Measurements from ENCODE around the gene ARFGAP2. TPM values are rescaled to one million over a fixed set of nuclear protein-coding genes. Genes with fewer than 3 reads are reported as not detected.
"Not testable (repeated sequence)": the region's sequence is repeated elsewhere in the genome, so short reads cannot be mapped to it uniquely, and the experiment has no call there.

ARFGAP2 gene
- total and polyA plus RNA-seq, 10 donors = 46.7 to 216 (median 93.6) TPM

- H3K36me3 ChIP-seq = no peaks in the 10 kb centered on the region
- no peaks in the 10 kb centered on the region for H3K27me3 ChIP-seq (replicated peaks in 1 of 7)
- intact Hi-C loops (cut with DNase I; ENCODE audit: low total_unique reads) = no loop called here
- 69 to 86% (median 80%) methylated on average over 1 of the region's 1 CpG for whole genome bisulfite sequencing, 5 donors
- no peaks in the 10 kb centered on the region for H3K4me1 ChIP-seq
- H3K9me3 ChIP-seq = no peaks in the 10 kb centered on the region
- DNase-seq = no peak
- no peak overlapping the region for H3K4me3 ChIP-seq
- TF ChIP-seq POLR2A (IDR thresholded peaks at IDR 0.05) = no peak
- no peak for TF ChIP-seq CTCF (IDR thresholded peaks at IDR 0.05 in 8 of 11, conservative IDR thresholded peaks at IDR 0.05 in 3 of 11)
- no peak for TF ChIP-seq POLR2AphosphoS5 (IDR thresholded peaks at IDR 0.05)
- H3K27ac ChIP-seq = no peak overlapping the region
Measured at GRCh38 chr11:47124675-47125074, 52.0 kb downstream of the ARFGAP2 start.

- Histone ChIP-seq H3K4me1 (no peaks in the 10 kb centered on the region), H3K27me3 (replicated peaks in 1 of 7) (no peaks in the 10 kb centered on the region), H3K4me3 (no peak overlapping the region), H3K27ac (no peak overlapping the region), H3K9me3 (no peaks in the 10 kb centered on the region), H3K36me3 (no peaks in the 10 kb centered on the region)
- intact Hi-C loops (cut with DNase I; ENCODE audit: low total_unique reads) = no loop called here
- WGBS, 5 donors = 90 to 96% (median 93%) methylated on average over 2 of the region's 2 CpGs
- TF ChIP-seq POLR2AphosphoS5 (IDR thresholded peaks at IDR 0.05) (no peak), CTCF (IDR thresholded peaks at IDR 0.05 in 8 of 11, conservative IDR thresholded peaks at IDR 0.05 in 3 of 11) (no peak), POLR2A (IDR thresholded peaks at IDR 0.05) (no peak)
- DNase-seq = no peak
Measured at GRCh38 chr11:47123094-47123493, 53.6 kb downstream of the ARFGAP2 start.

- Histone ChIP-seq H3K27me3 (replicated peaks in 1 of 7) (no peaks in the 10 kb centered on the region), H3K27ac (no peak overlapping the region), H3K9me3 (no peaks in the 10 kb centered on the region), H3K36me3 (no peaks in the 10 kb centered on the region), H3K4me1 (no peaks in the 10 kb centered on the region), H3K4me3 (no peak overlapping the region)
- intact Hi-C loops (cut with DNase I; ENCODE audit: low total_unique reads) = no loop called here
- DNase-seq = no peak
- TF ChIP-seq CTCF (IDR thresholded peaks at IDR 0.05 in 8 of 11, conservative IDR thresholded peaks at IDR 0.05 in 3 of 11) (no peak), POLR2AphosphoS5 (IDR thresholded peaks at IDR 0.05) (no peak)
- WGBS, 5 donors = 58 to 75% (median 64%) methylated on average over 2 of the region's 2 CpGs
Measured at GRCh38 chr11:47121731-47122130, 54.9 kb downstream of the ARFGAP2 start.

GRCh38 chr11:47121056-47121455, 55.6 kb downstream of the ARFGAP2 start:
- intact Hi-C loops (cut with DNase I; ENCODE audit: low total_unique reads) = no loop called here
- no peaks in the 10 kb centered on the region for H3K9me3 ChIP-seq

GRCh38 chr11:47118958-47119688, 57.6 kb downstream of the ARFGAP2 start:
- H3K27ac ChIP-seq; DNase-seq; H3K9me3 ChIP-seq; H3K36me3 ChIP-seq; intact Hi-C loops (cut with DNase I; ENCODE audit: low total_unique reads); H3K4me3 ChIP-seq; H3K27me3 ChIP-seq (replicated peaks in 1 of 7); H3K4me1 ChIP-seq: not testable (repeated sequence)
- WGBS, 5 donors = 86 to 93% (median 89%) methylated on average over 18 to 20 of the region's 20 CpGs

More at GRCh38 chr11:47121056-47121455, 55.6 kb downstream of the ARFGAP2 start:
- Histone ChIP-seq H3K36me3 (no peaks in the 10 kb centered on the region), H3K27ac (no peak overlapping the region), H3K27me3 (replicated peaks in 1 of 7) (no peaks in the 10 kb centered on the region), H3K4me1 (no peaks in the 10 kb centered on the region), H3K4me3 (no peak overlapping the region)
- WGBS, 5 donors = 90 to 94% (median 93%) methylated on average over 2 of the region's 2 CpGs
- DNase-seq = no peak
- no peak for TF ChIP-seq POLR2A (IDR thresholded peaks at IDR 0.05)
- no peak for TF ChIP-seq CTCF (IDR thresholded peaks at IDR 0.05 in 8 of 11, conservative IDR thresholded peaks at IDR 0.05 in 3 of 11)
- TF ChIP-seq POLR2AphosphoS5 (IDR thresholded peaks at IDR 0.05) = no peak
